H1 (cell line): ENCODE data around the gene GAB2. TPM values are rescaled to one million over a fixed set of nuclear protein-coding genes. Genes with fewer than 3 reads are reported as not detected.

ENCODE experiments used
- CREB1 ChIP-seq: IDR thresholded peaks from 2 replicates; pipeline ENCODE4 v1.6.1; 2012; ENCODE audit warnings: inconsistent platforms
- CTCF ChIP-seq, 3 experiments: IDR thresholded peaks; 1 replicate in 2 of 3; 2 replicates in 1 of 3; pipeline versions ENCODE4 v1.5.1 to v1.6.1; 2011; ENCODE audit warnings: low read length in 3 of 3, mild to moderate bottlenecking in 3 of 3, inconsistent platforms in 2 of 3, low read depth in 1 of 3, moderate library complexity in 1 of 3; ENCODE audit not compliant: insufficient read depth in 1 of 3; ENCODE audit errors: control extremely low read depth in 1 of 3
- FOSL1 ChIP-seq: IDR thresholded peaks from 2 replicates; pipeline ENCODE4 v1.6.1; 2011; ENCODE audit warnings: mild to moderate bottlenecking, low read depth, low read length, moderate library complexity; ENCODE audit not compliant: insufficient read depth
- SP4 ChIP-seq: IDR thresholded peaks from 2 replicates; pipeline ENCODE4 v1.6.1; 2012; ENCODE audit warnings: low read length, inconsistent platforms
- polyA plus RNA-seq, 7 experiments: library from polyadenylated mRNA; depleted of rRNA in 3 of 7; stranded (reverse) in 5 of 7; unstranded in 2 of 7; fragments of >200 nt in 5 of 7; fragments of 200-250 nt in 2 of 7; gene quantifications; 1 replicate in 5 of 7; 2 replicates in 1 of 7; 4 replicates in 1 of 7; pipeline versions ENCODE4 v1.2.1 to v1.2.3, GENCODE V29; 2011 to 2013; ENCODE audit warnings: missing spikeins in 2 of 7, mixed read lengths in 2 of 7
- total RNA-seq: library from RNA; stranded (reverse); fragmentation: NEBNext Ultra II Directional; extraction: Animal tissue kit (Norgen Biotek cat#: 25700); gene quantifications from 2 replicates; pipeline ENCODE4 v1.2.1, GENCODE V29; 2021

GAB2 gene
- total and polyA plus RNA-seq, 2 of the 8 experiments (the other 6 are each of a cell fraction or from before 2014, with no cell fraction given): 6.3 to 14.0 TPM

DNA sequence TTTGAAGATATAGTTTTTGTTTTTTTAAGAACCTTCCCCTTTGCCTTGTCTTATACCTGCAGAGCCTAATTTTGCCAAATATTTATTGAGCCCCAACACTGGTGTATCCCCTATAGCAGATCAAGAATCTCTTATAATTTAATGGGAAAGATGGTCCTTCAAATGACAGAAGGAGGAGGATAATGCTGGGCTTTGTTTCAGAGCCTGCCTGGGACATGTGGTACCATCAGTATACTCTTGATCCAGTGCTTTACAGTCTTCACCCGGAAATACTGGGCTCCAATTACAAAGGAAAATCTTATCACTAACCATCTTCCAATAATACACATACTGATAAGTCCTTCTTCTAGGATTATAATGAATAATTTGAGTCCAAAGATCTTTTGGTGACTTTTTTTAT lies 84.7 kb downstream of the GAB2 start (continued):
- TF ChIP-seq CTCF (IDR thresholded peaks at IDR 0.05; ENCODE audit: control extremely low read depth in 1 of 3, insufficient read depth in 1 of 3, low read depth in 1 of 3, low read length in 3 of 3): no peak
- TF ChIP-seq CREB1: no peak
- TF ChIP-seq SP4: no peak
- no peak for TF ChIP-seq FOSL1
